HG03432 (cell line): ENCODE data around the gene ID3.
"Not testable (repeated sequence)": the region's sequence is repeated elsewhere in the genome, so short reads cannot be mapped to it uniquely, and the experiment has no call there.

Experiments
- ATAC-seq: cut with Tn5 transposase; IDR thresholded peaks from one replicate; pipeline ENCODE4 v1.9.1; 2021; ENCODE audit warnings: mild to moderate bottlenecking, moderate library complexity; ENCODE audit not compliant: unreplicated experiment

Gene ID3

GRCh38 chr1:23553231-23554126 is 5.8 kb downstream of the ID3 start:
- no peak for ATAC-seq

GRCh38 chr1:23551849-23552248 is 7.5 kb downstream of the ID3 start:
- ATAC-seq, result no peak

GRCh38 chr1:23548704-23549143 is 10.6 kb downstream of the ID3 start:
- no peak for ATAC-seq

- no peak for ATAC-seq
Observed at GRCh38 chr1:23546897-23547584, 12.3 kb downstream of the ID3 start.

GRCh38 chr1:23545851-23546250 is 13.4 kb downstream of the ID3 start:
- no peak for ATAC-seq

GRCh38 chr1:23544444-23545389 is 14.6 kb downstream of the ID3 start:
- no peak for ATAC-seq

- no peak for ATAC-seq
Observed at GRCh38 chr1:23543707-23544443, 15.4 kb downstream of the ID3 start.

- not testable (repeated sequence) for ATAC-seq
Observed at GRCh38 chr1:23542940-23543339, 16.4 kb downstream of the ID3 start.

GRCh38 chr1:23539698-23540266 is 19.5 kb downstream of the ID3 start:
- ATAC-seq, result peak; percentile 83

GRCh38 chr1:23537296-23537973 is 21.9 kb downstream of the ID3 start:
- no peak for ATAC-seq

- no peak for ATAC-seq
Observed at GRCh38 chr1:23533246-23534023, 25.9 kb downstream of the ID3 start.

- ATAC-seq, result no peak
Observed at GRCh38 chr1:23531562-23532094, 27.7 kb downstream of the ID3 start.

- peak; percentile 49 for ATAC-seq
Observed at GRCh38 chr1:23530747-23531561, 28.3 kb downstream of the ID3 start, which contains the start of gene E2F2. E2F2 (minus strand) TSS chr1:23531233; CDS start chr1:23530793, 440 bp downstream.

GRCh38 chr1:23530087-23530746 is 29.1 kb downstream of the ID3 start:
- ATAC-seq, result peak; percentile 12

- ATAC-seq, result no peak
Observed at GRCh38 chr1:23529146-23530086, 29.9 kb downstream of the ID3 start.
